K562 (cell line): ENCODE measurements around the gene GDF15. TPM values are rescaled to one million over a fixed set of nuclear protein-coding genes. Genes with fewer than 3 reads are reported as not detected.

Experiments used
- ARHGAP35 ChIP-seq: fragments of 450-650 bp; IDR thresholded peaks from 2 replicates; pipeline ENCODE4 v1.6.1; 2018; ENCODE audit not compliant: partially characterized antibody
- BRD4 ChIP-seq: fragments of 200-600 bp; sonication (generic); IDR thresholded peaks from 2 replicates; pipeline ENCODE4 v1.6.1; 2017; ENCODE audit warnings: inconsistent platforms
- CHD4 ChIP-seq: fragments of 200-600 bp; sonication (generic); IDR thresholded peaks from 3 replicates; pipeline ENCODE4 v1.6.1; 2012; ENCODE audit warnings: low read depth, mild to moderate bottlenecking, mixed read lengths, low read length, inconsistent platforms; ENCODE audit not compliant: insufficient read depth, insufficient replicate concordance, poor library complexity, severe bottlenecking
- ELF4 ChIP-seq: fragments of 450-650 bp; formaldehyde crosslinking; IDR thresholded peaks from 2 replicates; pipeline ENCODE4 v1.4.0; 2022; ENCODE audit warnings: missing genetic modification characterization
- EP400 ChIP-seq: fragments of 450-650 bp; IDR thresholded peaks from 2 replicates; pipeline ENCODE4 v1.6.1; 2017; ENCODE audit warnings: antibody characterized with exemption, mild to moderate bottlenecking, moderate library complexity
- ESRRA ChIP-seq: fragments of 450-650 bp; IDR thresholded peaks from 2 replicates; pipeline ENCODE4 v1.6.1; 2014; ENCODE audit warnings: low read depth, mild to moderate bottlenecking, moderate library complexity, borderline replicate concordance
- ETS2 ChIP-seq: IDR thresholded peaks from 2 replicates; pipeline ENCODE4 v1.6.1; 2016; ENCODE audit warnings: borderline replicate concordance, missing genetic modification characterization, mild to moderate bottlenecking, moderate library complexity, missing compliant biosample characterization; ENCODE audit not compliant: poor library complexity, severe bottlenecking
- GABPB1 ChIP-seq: sonication (generic); formaldehyde crosslinking; IDR thresholded peaks from 2 replicates; pipeline ENCODE4 v1.8.0; 2022; ENCODE audit warnings: mild to moderate bottlenecking, missing genetic modification reagents
- KLF13 ChIP-seq: fragments of 450-650 bp; IDR thresholded peaks from 2 replicates; pipeline ENCODE4 v1.6.1; 2016; ENCODE audit warnings: missing genetic modification characterization, low read depth, mild to moderate bottlenecking, missing compliant biosample characterization, moderate library complexity, borderline replicate concordance
- NCOA6 ChIP-seq: fragments of 450-650 bp; IDR thresholded peaks from 2 replicates; pipeline ENCODE4 v1.6.1; 2017; ENCODE audit warnings: mild to moderate bottlenecking
- NFE2 ChIP-seq: IDR thresholded peaks from 2 replicates; pipeline ENCODE4 v1.6.1; 2014; ENCODE audit warnings: antibody characterized with exemption, low read depth
- POLR2H ChIP-seq: IDR thresholded peaks from 2 replicates; pipeline ENCODE4 v1.6.1; 2016; ENCODE audit warnings: missing genetic modification characterization, low read depth, mild to moderate bottlenecking, control low read depth, missing compliant biosample characterization, moderate library complexity
- SAFB2 ChIP-seq: fragments of 200-400 bp; formaldehyde crosslinking; IDR thresholded peaks from 2 replicates; pipeline ENCODE4 v1.6.1; 2018; ENCODE audit warnings: borderline replicate concordance, low read length, low read depth, moderate library complexity; ENCODE audit not compliant: severe bottlenecking
- SAP30 ChIP-seq: fragments of 200-600 bp; sonication (generic); IDR thresholded peaks from 2 replicates; pipeline ENCODE4 v1.6.1; 2012; ENCODE audit warnings: borderline replicate concordance, low read depth, mild to moderate bottlenecking, moderate library complexity, low read length, control low read depth, inconsistent platforms; ENCODE audit not compliant: insufficient read depth, poor library complexity, severe bottlenecking
- SIX5 ChIP-seq, 2 experiments: IDR thresholded peaks; 2 replicates each; pipeline ENCODE4 v1.6.1; 2011; ENCODE audit warnings: low read length in 2 of 2, borderline replicate concordance in 1 of 2, low read depth in 1 of 2, mild to moderate bottlenecking in 1 of 2, moderate library complexity in 1 of 2; ENCODE audit not compliant: insufficient read depth in 1 of 2
- SMAD3 ChIP-seq: fragments of 450-650 bp; formaldehyde crosslinking; conservative IDR thresholded peaks from 2 replicates; pipeline ENCODE4 v1.4.0; 2020; ENCODE audit warnings: mild to moderate bottlenecking
- YBX1 ChIP-seq: fragments of 450-650 bp; IDR thresholded peaks from 2 replicates; pipeline ENCODE4 v1.7.1; 2016; ENCODE audit warnings: mild to moderate bottlenecking
- ZBTB17 ChIP-seq: fragments of 450-650 bp; formaldehyde crosslinking; IDR thresholded peaks from 2 replicates; pipeline ENCODE4 v1.4.0; 2020; ENCODE audit warnings: mild to moderate bottlenecking
- ZBTB8A ChIP-seq: fragments of 450-650 bp; IDR thresholded peaks from 2 replicates; pipeline ENCODE4 v1.6.1; 2018; ENCODE audit warnings: mild to moderate bottlenecking, moderate library complexity; ENCODE audit not compliant: partially characterized antibody
- ZFP36 ChIP-seq: fragments of 150-350 bp; IDR thresholded peaks from 2 replicates; pipeline ENCODE4 v1.6.1; 2018; ENCODE audit warnings: low read length, low read depth; ENCODE audit not compliant: partially characterized antibody
- ZFPM2 ChIP-seq: fragments of 250-450 bp; sonication (Bioruptor Pico); IDR thresholded peaks from 2 replicates; pipeline ENCODE4 v1.5.1; 2022; ENCODE audit warnings: mild to moderate bottlenecking
- ZNF3 ChIP-seq: fragments of 250-450 bp; sonication (Bioruptor Pico); IDR thresholded peaks from 2 replicates; pipeline ENCODE4 v1.5.0; 2021; ENCODE audit warnings: mild to moderate bottlenecking, moderate library complexity
- ZNF592 ChIP-seq: fragments of 450-650 bp; IDR thresholded peaks from 2 replicates; pipeline ENCODE4 v1.6.1; 2017; ENCODE audit warnings: antibody characterized with exemption, mild to moderate bottlenecking
- polyA plus RNA-seq, 8 experiments: library from polyadenylated mRNA; depleted of rRNA in 4 of 8; stranded (reverse) in 5 of 8; unstranded in 3 of 8; fragments of >200 nt; fragmentation: Nextera tagmentation in 2 of 8; fragmentation: Illumina TruSeq in 1 of 8; extraction: Ambion mirVana in 2 of 8; extraction: Trizol in 1 of 8; gene quantifications; 2 replicates each; pipeline versions ENCODE4 v1.2.1 to v1.2.3, GENCODE V29; 2011 to 2014; ENCODE audit warnings: inconsistent platforms in 1 of 8, missing spikeins in 1 of 8
- total RNA-seq, 7 experiments: library from RNA; depleted of rRNA in 6 of 7; stranded (reverse); fragments of >200 nt in 6 of 7; fragmentation: Illumina TruSeq in 2 of 7; extraction: Trizol in 2 of 7; gene quantifications; 2 replicates each; pipeline versions ENCODE4 v1.2.1 to v1.2.3, GENCODE V29; 2011 to 2021; ENCODE audit warnings: low replicate concordance in 1 of 7

Gene GDF15
- total and polyA plus RNA-seq, 9 of the 15 experiments (the other 6 are each of a cell fraction or from before 2014, with no cell fraction given), result 2.3 to 82.4 (median 12.5) TPM

- no peak for TF ChIP-seq ELF4 (CRISPR knock-in tag)
- no peak for TF ChIP-seq ZNF3
- TF ChIP-seq SMAD3 (CRISPR knock-in tag), result no peak
- TF ChIP-seq ZNF592, result no peak
- no peak for TF ChIP-seq ZFPM2 (CRISPR knock-in tag)
- TF ChIP-seq ESRRA, result no peak
- TF ChIP-seq ZBTB17, result peak; percentile 49; the same call in 1 of the 2 replicates
- no peak for TF ChIP-seq CHD4
- TF ChIP-seq SAFB2, result no peak
- TF ChIP-seq NFE2, result no peak
- peak; percentile 84 for TF ChIP-seq ZFP36
- no peak for TF ChIP-seq NCOA6
- TF ChIP-seq GABPB1, result no peak
- TF ChIP-seq KLF13 (tag), result no peak
- TF ChIP-seq EP400, result no peak
- TF ChIP-seq ZBTB8A, result no peak
- no peak for TF ChIP-seq POLR2H (tag)
- TF ChIP-seq YBX1, result no peak
- TF ChIP-seq ETS2 (tag), result no peak
- no peak for TF ChIP-seq ARHGAP35
- no peak for TF ChIP-seq SIX5 (IDR thresholded peaks at IDR 0.05; ENCODE audit: borderline replicate concordance in 1 of 2, insufficient read depth in 1 of 2, low read depth in 1 of 2, low read length in 2 of 2)
- TF ChIP-seq BRD4, result no peak
- no peak for TF ChIP-seq SAP30
Measured at GRCh38 chr19:18373407-18373891, 12.5 kb upstream of the GDF15 start (continued).
